GM23338 (cell line): ENCODE results near the gene FOXJ1. TPM values are rescaled to one million over a fixed set of nuclear protein-coding genes. Genes with fewer than 3 reads are reported as not detected.

ENCODE experiments used
- ATAC-seq: fragments of 200-7000 bp; cut with Tn5 transposase; 3 replicates; pipeline ENCODE4 v1.9.1; 2020
- DNase-seq: peaks from one replicate; pipeline ENCODE4 v3.0.0-alpha.2; 2015; ENCODE audit warnings: low spot score
- H2AFZ ChIP-seq: fragments of 200-600 bp; sonication (generic); 2 replicates; pipeline ENCODE4 v1.8.0; 2016; ENCODE audit warnings: antibody characterized with exemption, mild to moderate bottlenecking, moderate library complexity
- H3F3A ChIP-seq: fragments of 200-600 bp; sonication (generic); replicated peaks from 2 replicates; pipeline ENCODE4 v1.8.0; 2017; ENCODE audit warnings: antibody characterized with exemption, mixed run types, low read depth
- H3K27ac ChIP-seq: fragments of 200-600 bp; sonication (generic); 2 replicates; pipeline ENCODE4 v1.6.1; 2016; ENCODE audit warnings: low read depth
- H3K27me3 ChIP-seq: fragments of 200-600 bp; sonication (generic); 2 replicates; pipeline ENCODE4 v1.8.0; 2016; ENCODE audit warnings: mild to moderate bottlenecking, mixed run types, moderate library complexity; ENCODE audit not compliant: insufficient read depth
- H3K36me3 ChIP-seq: fragments of 200-600 bp; sonication (generic); 2 replicates; pipeline ENCODE4 v1.8.0; 2016; ENCODE audit warnings: mild to moderate bottlenecking; ENCODE audit not compliant: insufficient read depth
- H3K4me1 ChIP-seq: fragments of 200-600 bp; sonication (generic); 2 replicates; pipeline ENCODE4 v1.8.0; 2016; ENCODE audit warnings: mild to moderate bottlenecking, moderate library complexity; ENCODE audit not compliant: insufficient read depth
- H3K4me2 ChIP-seq: fragments of 200-600 bp; sonication (generic); 2 replicates; pipeline ENCODE4 v1.7.1; 2017; ENCODE audit warnings: mixed run types
- H3K4me3 ChIP-seq: fragments of 200-600 bp; sonication (generic); 2 replicates; pipeline ENCODE4 v1.6.1; 2016; ENCODE audit warnings: mixed run types
- H3K79me2 ChIP-seq: fragments of 200-600 bp; sonication (generic); replicated peaks from 2 replicates; pipeline ENCODE4 v1.8.0; 2017; ENCODE audit warnings: mild to moderate bottlenecking; ENCODE audit not compliant: insufficient read depth
- H3K9me2 ChIP-seq: fragments of 200-600 bp; sonication (generic); 2 replicates; pipeline ENCODE4 v1.8.0; 2017; ENCODE audit not compliant: insufficient read depth
- H4K20me1 ChIP-seq: fragments of 200-600 bp; sonication (generic); replicated peaks from 2 replicates; pipeline ENCODE4 v1.8.0; 2017; ENCODE audit warnings: mild to moderate bottlenecking; ENCODE audit not compliant: insufficient read depth
- H3K27ac Mint-ChIP-seq: 2 replicates; pipeline ENCODE4 v1.8.0; 2020; ENCODE audit warnings: inconsistent platforms, mild to moderate bottlenecking, moderate library complexity, mixed read lengths
- H3K27me3 Mint-ChIP-seq: 3 replicates; pipeline ENCODE4 v1.8.0; 2022; ENCODE audit warnings: low read depth, mild to moderate bottlenecking, moderate library complexity, mixed read lengths, inconsistent platforms; ENCODE audit not compliant: insufficient read depth, poor library complexity
- H3K36me3 Mint-ChIP-seq: 3 replicates; pipeline ENCODE4 v1.8.0; 2021; ENCODE audit warnings: low read depth, mild to moderate bottlenecking, inconsistent platforms, moderate library complexity, mixed read lengths
- H3K4me1 Mint-ChIP-seq: 3 replicates; pipeline ENCODE4 v1.8.0; 2020; ENCODE audit warnings: mild to moderate bottlenecking, inconsistent platforms, mixed read lengths
- H3K4me3 Mint-ChIP-seq: 3 replicates; pipeline ENCODE4 v1.8.0; 2021; ENCODE audit warnings: moderate library complexity, mild to moderate bottlenecking, inconsistent platforms, mixed read lengths
- H3K9me3 Mint-ChIP-seq: 3 replicates; pipeline ENCODE4 v1.8.0; 2020; ENCODE audit warnings: moderate library complexity, mild to moderate bottlenecking, inconsistent platforms, mixed read lengths
- CREB1 ChIP-seq: fragments of 250-450 bp; sonication (Bioruptor Pico); IDR thresholded peaks from 2 replicates; pipeline ENCODE4 v1.5.0; 2020; ENCODE audit warnings: low read depth, mild to moderate bottlenecking, moderate library complexity
- EZH2 ChIP-seq: fragments of 200-600 bp; sonication (generic); IDR thresholded peaks from one replicate; pipeline ENCODE4 v1.8.0; 2017; ENCODE audit warnings: antibody characterized with exemption, mild to moderate bottlenecking, low read depth; ENCODE audit not compliant: unreplicated experiment
- EZH2phosphoT487 ChIP-seq: fragments of 200-600 bp; sonication (generic); IDR thresholded peaks from one replicate; pipeline ENCODE4 v1.8.1; 2018; ENCODE audit warnings: antibody characterized with exemption; ENCODE audit not compliant: unreplicated experiment
- POLR2AphosphoS5 ChIP-seq: IDR thresholded peaks from 2 replicates; pipeline ENCODE4 v1.6.1; 2016; ENCODE audit warnings: antibody characterized with exemption, low read depth
- STAT1 ChIP-seq: IDR thresholded peaks from one replicate; pipeline ENCODE4 v1.6.1; 2016; ENCODE audit warnings: antibody characterized with exemption; ENCODE audit not compliant: unreplicated experiment
- ZNF114 ChIP-seq: fragments of 250-450 bp; sonication (Bioruptor Pico); IDR thresholded peaks from 2 replicates; pipeline ENCODE4 v1.5.0; 2020; ENCODE audit warnings: mild to moderate bottlenecking, moderate library complexity
- ZNF331 ChIP-seq: fragments of 250-450 bp; sonication (Bioruptor Pico); IDR thresholded peaks from 2 replicates; pipeline ENCODE4 v1.5.0; 2020; ENCODE audit warnings: low read depth, mild to moderate bottlenecking, moderate library complexity
- polyA plus RNA-seq: library from polyadenylated mRNA; unstranded; fragments of >200 nt; fragmentation: Nextera tagmentation; extraction: Ambion mirVana; gene quantifications from 2 replicates; pipeline ENCODE4 v1.2.1, GENCODE V29; 2016
- total RNA-seq: library from RNA; depleted of rRNA; stranded (reverse); fragments of >200 nt; shearing (Covaris generic); gene quantifications from 2 replicates; pipeline ENCODE4 v1.2.3, GENCODE V29; 2014
- TF ChIP-seq, protein P1 (sequence below): IDR thresholded peaks from one replicate; pipeline ENCODE4 v1.6.1; 2018; ENCODE audit warnings: antibody characterized with exemption; ENCODE audit not compliant: unreplicated experiment
- TF ChIP-seq, protein P2 (sequence below): fragments of 250-450 bp; sonication (Bioruptor Pico); IDR thresholded peaks from 2 replicates; pipeline ENCODE4 v1.5.0; 2020; ENCODE audit warnings: mild to moderate bottlenecking, moderate library complexity

The FOXJ1 gene
- total and polyA plus RNA-seq, 2 experiments from 2014 or later: 2.3 to 12.3 TPM

DNA sequence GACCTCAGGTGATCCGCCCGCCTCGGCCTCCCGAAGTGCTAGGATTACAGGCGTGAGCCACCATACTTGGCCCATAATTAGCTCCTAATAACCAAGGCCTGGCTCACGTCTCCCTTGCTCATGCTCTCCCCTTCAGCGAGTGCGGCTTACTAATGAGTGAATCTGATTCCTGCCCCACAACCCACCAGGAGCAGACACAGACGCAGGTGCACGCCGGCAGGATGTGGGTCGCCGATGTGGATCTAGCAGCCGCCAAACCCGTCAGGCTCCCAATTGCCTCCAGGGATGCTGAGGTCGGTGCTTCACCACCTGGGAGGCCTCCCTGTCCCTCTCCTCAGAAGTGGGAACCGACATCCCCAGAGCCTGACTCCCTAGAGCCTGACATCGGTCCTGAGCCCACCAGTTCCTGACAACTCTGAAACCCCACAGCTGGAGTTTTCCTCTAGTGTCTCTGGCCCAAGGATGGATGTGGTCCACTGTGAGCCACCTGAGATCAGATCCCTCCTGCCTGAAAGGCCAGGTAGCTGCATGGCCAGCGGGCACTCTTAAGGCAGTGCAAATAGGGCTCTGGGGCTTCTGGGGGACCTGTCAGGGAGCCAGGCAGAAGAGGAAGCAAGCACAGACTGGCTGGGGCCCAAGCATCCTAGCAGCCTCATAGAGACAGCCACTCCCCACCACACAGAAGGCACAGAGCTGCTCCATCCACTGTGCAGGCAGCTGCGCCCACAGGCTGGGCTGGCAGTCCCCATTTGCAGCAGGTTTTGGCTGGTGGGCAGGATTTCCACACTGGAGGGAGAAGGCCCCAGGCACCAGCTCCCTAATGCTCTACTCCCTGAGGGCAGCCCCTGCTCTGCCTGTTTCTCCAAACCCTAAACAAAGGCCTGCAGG, 48.3 kb downstream of the FOXJ1 start:
- no peak for ATAC-seq

DNA sequence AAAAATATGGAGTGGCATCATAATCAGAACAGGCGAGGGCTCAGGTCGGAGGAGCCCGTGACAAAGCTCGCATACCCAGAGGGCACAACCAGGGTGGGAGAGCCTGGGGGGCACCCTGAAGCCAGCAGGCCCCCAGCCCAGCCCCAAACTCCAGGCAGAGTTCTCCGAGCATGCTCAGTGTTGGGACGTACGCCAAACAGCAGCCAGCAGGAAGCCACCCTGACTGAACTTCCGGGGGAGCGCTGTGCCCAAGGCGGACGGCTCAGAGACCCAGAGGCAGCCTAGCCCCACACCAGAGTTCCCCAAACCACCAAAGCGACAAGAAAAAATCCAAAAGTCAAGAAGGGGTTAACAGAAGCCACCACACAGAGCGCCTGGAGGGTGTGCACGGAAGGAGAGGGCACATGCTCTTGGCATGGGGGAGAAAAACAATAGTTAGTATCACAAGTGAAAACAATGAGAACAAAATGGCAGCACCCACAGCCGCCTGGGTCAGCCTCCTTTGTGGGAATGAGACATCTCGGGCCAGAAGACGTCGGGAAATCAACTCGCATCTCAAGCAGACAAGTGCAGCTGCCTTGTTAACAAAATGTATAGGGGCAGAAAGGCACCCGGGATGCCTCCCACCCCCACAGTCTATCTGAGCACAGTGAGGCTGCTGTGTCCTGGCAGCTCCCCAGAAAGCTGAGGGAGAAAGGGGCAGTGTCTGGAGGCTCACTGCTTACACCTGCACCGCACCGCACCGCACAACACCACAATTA, 49.3 kb downstream of the FOXJ1 start:
- Histone ChIP-seq H3K4me3 (no peak overlapping the region), H3K36me3 (peaks cover 6% of the 10 kb centered on the region; the same call in 1 of the 2 replicates), H3K4me1 (no peaks in the 10 kb centered on the region), H3F3A (no peaks in the 10 kb centered on the region), H3K79me2 (no peaks in the 10 kb centered on the region), H3K27ac (no peak overlapping the region; the same call in 1 of the 2 replicates), H4K20me1 (no peaks in the 10 kb centered on the region; the same call in 1 of the 2 replicates), H3K4me2 (no peak overlapping the region), H2AFZ (no peak overlapping the region), H3K27me3 (no peaks in the 10 kb centered on the region), H3K9me2 (no peaks in the 10 kb centered on the region)
- H3K27me3 Mint-ChIP-seq: peaks cover 7% of the 10 kb centered on the region
- ATAC-seq: no peak
- H3K4me3 Mint-ChIP-seq: no peak overlapping the region
- peaks cover 66% of the 10 kb centered on the region for H3K36me3 Mint-ChIP-seq
- no peak for DNase-seq
- H3K9me3 Mint-ChIP-seq: no peaks in the 10 kb centered on the region
- H3K4me1 Mint-ChIP-seq: no peaks in the 10 kb centered on the region
- 0 out of 2 replicates have a peak overlapping the region, but pooled peaks have one; percentile 21 for H3K27ac Mint-ChIP-seq
- TF ChIP-seq ZNF114 (no peak), ZNF331 (CRISPR knock-in tag) (no peak), CREB1 (CRISPR knock-in tag) (no peak), EZH2 (no peak), STAT1 (no peak), POLR2AphosphoS5 (no peak), EZH2phosphoT487 (no peak)
- TF ChIP-seq, protein P1, sequence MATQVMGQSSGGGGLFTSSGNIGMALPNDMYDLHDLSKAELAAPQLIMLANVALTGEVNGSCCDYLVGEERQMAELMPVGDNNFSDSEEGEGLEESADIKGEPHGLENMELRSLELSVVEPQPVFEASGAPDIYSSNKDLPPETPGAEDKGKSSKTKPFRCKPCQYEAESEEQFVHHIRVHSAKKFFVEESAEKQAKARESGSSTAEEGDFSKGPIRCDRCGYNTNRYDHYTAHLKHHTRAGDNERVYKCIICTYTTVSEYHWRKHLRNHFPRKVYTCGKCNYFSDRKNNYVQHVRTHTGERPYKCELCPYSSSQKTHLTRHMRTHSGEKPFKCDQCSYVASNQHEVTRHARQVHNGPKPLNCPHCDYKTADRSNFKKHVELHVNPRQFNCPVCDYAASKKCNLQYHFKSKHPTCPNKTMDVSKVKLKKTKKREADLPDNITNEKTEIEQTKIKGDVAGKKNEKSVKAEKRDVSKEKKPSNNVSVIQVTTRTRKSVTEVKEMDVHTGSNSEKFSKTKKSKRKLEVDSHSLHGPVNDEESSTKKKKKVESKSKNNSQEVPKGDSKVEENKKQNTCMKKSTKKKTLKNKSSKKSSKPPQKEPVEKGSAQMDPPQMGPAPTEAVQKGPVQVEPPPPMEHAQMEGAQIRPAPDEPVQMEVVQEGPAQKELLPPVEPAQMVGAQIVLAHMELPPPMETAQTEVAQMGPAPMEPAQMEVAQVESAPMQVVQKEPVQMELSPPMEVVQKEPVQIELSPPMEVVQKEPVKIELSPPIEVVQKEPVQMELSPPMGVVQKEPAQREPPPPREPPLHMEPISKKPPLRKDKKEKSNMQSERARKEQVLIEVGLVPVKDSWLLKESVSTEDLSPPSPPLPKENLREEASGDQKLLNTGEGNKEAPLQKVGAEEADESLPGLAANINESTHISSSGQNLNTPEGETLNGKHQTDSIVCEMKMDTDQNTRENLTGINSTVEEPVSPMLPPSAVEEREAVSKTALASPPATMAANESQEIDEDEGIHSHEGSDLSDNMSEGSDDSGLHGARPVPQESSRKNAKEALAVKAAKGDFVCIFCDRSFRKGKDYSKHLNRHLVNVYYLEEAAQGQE: no peak
- TF ChIP-seq, protein P2, sequence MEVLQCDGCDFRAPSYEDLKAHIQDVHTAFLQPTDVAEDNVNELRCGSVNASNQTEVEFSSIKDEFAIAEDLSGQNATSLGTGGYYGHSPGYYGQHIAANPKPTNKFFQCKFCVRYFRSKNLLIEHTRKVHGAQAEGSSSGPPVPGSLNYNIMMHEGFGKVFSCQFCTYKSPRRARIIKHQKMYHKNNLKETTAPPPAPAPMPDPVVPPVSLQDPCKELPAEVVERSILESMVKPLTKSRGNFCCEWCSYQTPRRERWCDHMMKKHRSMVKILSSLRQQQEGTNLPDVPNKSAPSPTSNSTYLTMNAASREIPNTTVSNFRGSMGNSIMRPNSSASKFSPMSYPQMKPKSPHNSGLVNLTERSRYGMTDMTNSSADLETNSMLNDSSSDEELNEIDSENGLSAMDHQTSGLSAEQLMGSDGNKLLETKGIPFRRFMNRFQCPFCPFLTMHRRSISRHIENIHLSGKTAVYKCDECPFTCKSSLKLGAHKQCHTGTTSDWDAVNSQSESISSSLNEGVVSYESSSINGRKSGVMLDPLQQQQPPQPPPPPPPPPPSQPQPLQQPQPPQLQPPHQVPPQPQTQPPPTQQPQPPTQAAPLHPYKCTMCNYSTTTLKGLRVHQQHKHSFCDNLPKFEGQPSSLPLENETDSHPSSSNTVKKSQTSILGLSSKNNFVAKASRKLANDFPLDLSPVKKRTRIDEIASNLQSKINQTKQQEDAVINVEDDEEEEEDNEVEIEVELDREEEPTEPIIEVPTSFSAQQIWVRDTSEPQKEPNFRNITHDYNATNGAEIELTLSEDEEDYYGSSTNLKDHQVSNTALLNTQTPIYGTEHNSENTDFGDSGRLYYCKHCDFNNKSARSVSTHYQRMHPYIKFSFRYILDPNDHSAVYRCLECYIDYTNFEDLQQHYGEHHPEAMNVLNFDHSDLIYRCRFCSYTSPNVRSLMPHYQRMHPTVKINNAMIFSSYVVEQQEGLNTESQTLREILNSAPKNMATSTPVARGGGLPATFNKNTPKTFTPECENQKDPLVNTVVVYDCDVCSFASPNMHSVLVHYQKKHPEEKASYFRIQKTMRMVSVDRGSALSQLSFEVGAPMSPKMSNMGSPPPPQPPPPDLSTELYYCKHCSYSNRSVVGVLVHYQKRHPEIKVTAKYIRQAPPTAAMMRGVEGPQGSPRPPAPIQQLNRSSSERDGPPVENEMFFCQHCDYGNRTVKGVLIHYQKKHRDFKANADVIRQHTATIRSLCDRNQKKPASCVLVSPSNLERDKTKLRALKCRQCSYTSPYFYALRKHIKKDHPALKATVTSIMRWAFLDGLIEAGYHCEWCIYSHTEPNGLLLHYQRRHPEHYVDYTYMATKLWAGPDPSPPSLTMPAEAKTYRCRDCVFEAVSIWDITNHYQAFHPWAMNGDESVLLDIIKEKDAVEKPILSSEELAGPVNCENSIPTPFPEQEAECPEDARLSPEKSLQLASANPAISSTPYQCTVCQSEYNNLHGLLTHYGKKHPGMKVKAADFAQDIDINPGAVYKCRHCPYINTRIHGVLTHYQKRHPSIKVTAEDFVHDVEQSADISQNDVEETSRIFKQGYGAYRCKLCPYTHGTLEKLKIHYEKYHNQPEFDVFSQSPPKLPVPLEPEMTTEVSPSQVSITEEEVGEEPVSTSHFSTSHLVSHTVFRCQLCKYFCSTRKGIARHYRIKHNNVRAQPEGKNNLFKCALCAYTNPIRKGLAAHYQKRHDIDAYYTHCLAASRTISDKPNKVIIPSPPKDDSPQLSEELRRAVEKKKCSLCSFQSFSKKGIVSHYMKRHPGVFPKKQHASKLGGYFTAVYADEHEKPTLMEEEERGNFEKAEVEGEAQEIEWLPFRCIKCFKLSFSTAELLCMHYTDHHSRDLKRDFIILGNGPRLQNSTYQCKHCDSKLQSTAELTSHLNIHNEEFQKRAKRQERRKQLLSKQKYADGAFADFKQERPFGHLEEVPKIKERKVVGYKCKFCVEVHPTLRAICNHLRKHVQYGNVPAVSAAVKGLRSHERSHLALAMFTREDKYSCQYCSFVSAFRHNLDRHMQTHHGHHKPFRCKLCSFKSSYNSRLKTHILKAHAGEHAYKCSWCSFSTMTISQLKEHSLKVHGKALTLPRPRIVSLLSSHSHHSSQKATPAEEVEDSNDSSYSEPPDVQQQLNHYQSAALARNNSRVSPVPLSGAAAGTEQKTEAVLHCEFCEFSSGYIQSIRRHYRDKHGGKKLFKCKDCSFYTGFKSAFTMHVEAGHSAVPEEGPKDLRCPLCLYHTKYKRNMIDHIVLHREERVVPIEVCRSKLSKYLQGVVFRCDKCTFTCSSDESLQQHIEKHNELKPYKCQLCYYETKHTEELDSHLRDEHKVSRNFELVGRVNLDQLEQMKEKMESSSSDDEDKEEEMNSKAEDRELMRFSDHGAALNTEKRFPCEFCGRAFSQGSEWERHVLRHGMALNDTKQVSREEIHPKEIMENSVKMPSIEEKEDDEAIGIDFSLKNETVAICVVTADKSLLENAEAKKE (CRISPR knock-in tag): no peak

More for the DNA sequence above, 48.3 kb downstream of the FOXJ1 start:
- Mint-ChIP-seq H3K27me3 (peaks cover 3% of the 10 kb centered on the region), H3K4me1 (no peaks in the 10 kb centered on the region), H3K9me3 (no peaks in the 10 kb centered on the region), H3K36me3 (peaks cover 68% of the 10 kb centered on the region), H3K4me3 (no peak overlapping the region), H3K27ac (no peak overlapping the region)
- Histone ChIP-seq H3K79me2 (no peaks in the 10 kb centered on the region), H3K27me3 (no peaks in the 10 kb centered on the region), H3K27ac (no peak overlapping the region), H3K4me1 (no peaks in the 10 kb centered on the region), H3K4me3 (no peak overlapping the region), H4K20me1 (no peaks in the 10 kb centered on the region; the same call in 1 of the 2 replicates), H2AFZ (no peak overlapping the region), H3K9me2 (no peaks in the 10 kb centered on the region), H3K36me3 (peaks cover 9% of the 10 kb centered on the region; the same call in 1 of the 2 replicates), H3K4me2 (no peak overlapping the region), H3F3A (no peaks in the 10 kb centered on the region)
- no peak for DNase-seq
- TF ChIP-seq ZNF331 (CRISPR knock-in tag): no peak
